ENCODE data around the gene CCDC152.

CCDC152 gene

DNA sequence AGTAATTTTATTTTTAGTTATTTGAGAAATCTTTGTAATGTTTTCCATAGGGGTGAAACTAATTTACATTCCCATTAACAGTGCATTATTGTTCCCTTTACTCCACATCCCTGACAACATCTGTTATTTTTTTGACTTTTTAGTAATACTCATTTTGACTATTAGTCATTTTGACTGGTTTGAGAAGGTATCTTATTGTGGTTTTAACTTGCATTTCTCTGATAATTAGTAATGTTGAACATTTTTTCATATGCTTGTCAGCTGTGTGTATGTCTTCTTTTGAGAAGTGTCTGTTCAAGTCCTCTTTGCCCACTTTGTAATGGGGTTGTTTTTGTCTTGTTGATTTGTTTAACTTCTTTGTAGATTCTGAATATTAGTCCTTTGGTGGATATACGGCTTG is 27.5 kb downstream of the CCDC152 start:
- no peak for FAIRE-seq

- FAIRE-seq = no peak
Observed at GRCh38 chr5:42785756-42786155, 29.1 kb downstream of the CCDC152 start.

GRCh38 chr5:42787073-42787472 is 30.5 kb downstream of the CCDC152 start:
- no peak for FAIRE-seq

- FAIRE-seq = peak; percentile 24
Observed at GRCh38 chr5:42787845-42788244, 31.2 kb downstream of the CCDC152 start.

DNA sequence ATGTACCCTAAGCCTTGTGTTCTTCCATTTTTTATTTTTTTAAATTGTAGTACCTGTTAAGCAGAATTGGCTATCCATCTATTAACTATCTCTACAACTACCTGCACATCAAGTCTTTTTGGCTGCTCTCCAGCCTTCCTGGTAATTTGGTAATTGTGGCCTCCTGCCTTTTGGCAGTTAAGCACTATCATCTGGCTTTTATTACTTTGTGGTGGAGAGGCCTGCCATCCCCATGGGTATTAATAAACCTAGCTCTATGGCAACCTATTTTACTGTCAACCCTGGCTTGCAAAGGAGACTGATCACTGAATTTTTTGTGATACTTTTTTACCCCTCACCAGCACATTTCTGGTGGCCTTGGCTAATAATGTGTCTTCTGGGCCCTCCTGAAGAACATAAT is 34.5 kb downstream of the CCDC152 start:
- FAIRE-seq = no peak

- FAIRE-seq = no peak
Observed at GRCh38 chr5:42798284-42799240, 41.9 kb downstream of the CCDC152 start.

GRCh38 chr5:42799241-42799608 is 42.6 kb downstream of the CCDC152 start:
- no peak for FAIRE-seq

DNA sequence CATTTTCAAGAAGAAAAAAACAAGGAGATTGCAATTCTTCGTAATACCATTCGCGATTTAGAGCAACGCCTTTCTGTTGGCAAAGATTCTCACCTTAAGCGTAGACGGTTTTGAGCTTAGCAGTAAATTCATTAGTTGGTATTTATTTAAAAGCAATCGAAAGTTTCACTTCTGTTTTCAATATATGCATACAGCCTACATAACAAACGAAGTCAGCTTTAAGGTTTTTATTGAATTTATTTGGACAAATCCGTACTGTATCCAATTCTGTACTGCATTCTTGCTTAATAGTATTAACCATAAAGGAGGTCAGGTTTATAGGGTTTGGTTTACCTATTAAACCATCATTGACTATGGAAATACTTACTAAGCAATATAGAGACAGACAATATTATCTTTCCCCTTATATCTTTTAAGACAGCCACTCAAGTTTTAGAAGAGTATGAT is 43.1 kb downstream of the CCDC152 start:
- no peak for FAIRE-seq

DNA sequence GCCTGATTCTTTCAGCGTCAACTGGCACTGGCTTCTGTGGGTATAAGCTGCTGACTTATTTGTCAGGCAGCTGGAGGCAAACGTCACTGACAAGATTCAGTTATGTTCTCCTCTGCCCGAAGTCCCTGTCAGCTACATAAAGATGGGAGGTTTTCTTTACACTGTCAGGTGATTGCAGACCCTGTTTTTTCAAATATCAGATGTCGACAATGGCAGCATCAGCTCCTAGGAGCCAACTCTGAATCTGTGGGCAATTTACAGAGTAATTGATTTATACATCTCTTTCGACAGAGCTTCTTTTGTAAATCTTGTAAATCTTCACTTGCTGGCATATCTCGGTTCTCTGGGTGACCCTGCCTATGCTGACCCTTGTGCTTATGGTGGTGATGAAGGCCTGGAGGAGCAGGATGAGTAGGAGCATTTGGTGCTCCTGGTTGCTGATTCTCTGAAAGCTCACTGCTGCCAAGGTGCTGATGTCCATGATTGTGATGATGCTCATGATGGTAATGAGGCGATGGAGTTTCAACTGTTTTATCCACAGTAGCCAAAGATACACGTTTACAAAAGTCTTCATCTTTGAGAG is 44.2 kb downstream of the CCDC152 start:
- no peak for FAIRE-seq

GRCh38 chr5:42801516-42802166 is 45.0 kb downstream of the CCDC152 start:
- no peak for FAIRE-seq

- FAIRE-seq = no peak
Observed at GRCh38 chr5:42804717-42805339, 48.2 kb downstream of the CCDC152 start.

- FAIRE-seq = no peak
Observed at GRCh38 chr5:42806004-42806700, 49.5 kb downstream of the CCDC152 start.

DNA sequence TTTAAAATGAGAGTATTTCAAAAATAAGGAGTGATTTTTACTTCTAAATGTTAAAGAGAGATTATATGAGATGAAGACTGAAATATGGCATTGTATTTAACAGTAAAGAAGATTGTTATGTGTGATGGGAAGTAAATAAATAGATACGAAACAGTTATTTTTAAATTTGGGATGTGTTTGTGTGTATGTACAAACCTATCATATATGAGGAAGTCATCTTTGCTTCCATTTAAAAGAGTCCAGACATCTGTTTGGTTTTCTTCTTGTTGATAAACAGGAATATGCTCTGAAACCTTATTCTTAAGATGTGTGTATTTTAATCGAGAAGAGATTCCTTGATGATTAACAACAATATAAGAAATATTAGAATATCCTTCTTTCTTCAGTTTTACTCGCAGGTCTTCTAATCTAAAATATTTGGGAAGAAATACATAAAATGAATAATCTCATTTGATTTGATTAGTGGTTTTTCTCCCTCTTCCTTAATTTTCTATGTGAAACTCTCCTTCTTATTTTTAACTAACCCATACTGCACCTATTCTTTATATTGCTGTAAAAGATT is 50.2 kb downstream of the CCDC152 start:
- FAIRE-seq = no peak

GRCh38 chr5:42807722-42808447 is 51.3 kb downstream of the CCDC152 start:
- FAIRE-seq = no peak

GRCh38 chr5:42808888-42809611 is 52.4 kb downstream of the CCDC152 start:
- FAIRE-seq = no peak

DNA sequence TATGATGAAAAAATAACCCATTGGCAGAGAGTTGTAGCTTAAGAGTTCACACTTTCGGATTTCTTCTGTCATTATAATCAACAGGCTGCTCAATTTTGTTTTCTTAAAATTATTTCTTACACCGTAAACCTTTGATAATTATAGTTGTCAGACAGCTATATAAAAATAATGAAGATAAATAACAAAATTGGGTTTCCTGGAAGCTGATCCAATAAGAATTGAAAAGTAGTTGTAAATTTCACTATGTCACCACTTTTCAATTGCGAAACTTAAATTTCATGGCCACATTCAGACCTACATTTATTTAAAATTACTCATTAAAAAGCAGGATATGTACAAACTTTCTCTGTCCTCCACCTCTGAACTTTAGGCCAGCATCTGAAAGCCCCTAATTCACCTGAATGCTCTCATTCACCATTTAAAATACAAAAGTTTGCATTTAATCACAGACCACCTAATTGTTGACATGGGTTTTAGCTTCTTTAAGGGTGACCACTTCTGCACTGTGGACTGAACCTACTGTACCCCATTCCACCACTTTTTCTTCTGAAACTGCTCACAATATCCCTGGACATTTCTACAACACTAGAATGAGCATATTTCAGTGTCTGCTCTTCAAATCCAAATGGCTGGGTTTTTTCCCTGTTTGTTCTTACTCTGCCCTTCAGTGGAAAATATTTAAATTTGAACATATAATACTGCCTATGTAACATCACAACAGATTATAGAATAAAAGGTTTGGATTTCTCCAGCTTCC is 54.4 kb downstream of the CCDC152 start:
- no peak for FAIRE-seq

GRCh38 chr5:42811591-42812446 is 55.2 kb downstream of the CCDC152 start, which contains the start of gene SELENOP:
TSS of gene SELENOP (minus strand) at chr5:42811892. CDS start at chr5:42808353, 3,539 bp downstream.
- peak; percentile 70 for FAIRE-seq

- no peak for FAIRE-seq
Observed at GRCh38 chr5:42812620-42813019, 56.0 kb downstream of the CCDC152 start.

DNA sequence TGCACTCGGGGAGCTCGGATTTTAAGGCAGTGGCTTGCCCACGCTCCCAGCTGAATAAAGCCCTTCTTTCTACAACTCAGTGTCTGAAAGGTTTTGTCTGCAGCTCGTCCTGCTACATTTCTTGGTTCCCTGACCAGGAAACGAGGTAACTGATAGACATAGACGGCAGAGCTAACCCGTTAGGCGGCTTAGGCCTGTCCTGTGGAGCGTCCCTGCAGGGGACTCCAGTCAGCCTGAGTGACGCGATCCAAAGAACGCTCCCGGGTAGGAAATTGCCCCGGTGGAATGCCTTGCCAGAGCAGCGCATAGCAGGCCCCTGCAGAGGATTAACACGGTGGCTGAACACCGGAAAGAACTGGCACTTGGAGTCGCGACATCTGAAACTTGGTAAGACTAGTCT is 56.9 kb downstream of the CCDC152 start:
- FAIRE-seq = no peak
